H1 (cell line): Measurements from ENCODE around the gene CNIH1. TPM values are rescaled to one million over a fixed set of nuclear protein-coding genes. Genes with fewer than 3 reads are reported as not detected.

Source experiments
- CTCF ChIP-seq, 3 experiments: IDR thresholded peaks; 1 replicate in 2 of 3; 2 replicates in 1 of 3; pipeline versions ENCODE4 v1.5.1 to v1.6.1; 2011; ENCODE audit warnings: low read length in 3 of 3, mild to moderate bottlenecking in 3 of 3, inconsistent platforms in 2 of 3, low read depth in 1 of 3, moderate library complexity in 1 of 3; ENCODE audit not compliant: insufficient read depth in 1 of 3; ENCODE audit errors: control extremely low read depth in 1 of 3
- POU5F1 ChIP-seq: IDR thresholded peaks from 2 replicates; pipeline ENCODE4 v1.6.1; 2011; ENCODE audit warnings: low read depth, mild to moderate bottlenecking, low read length, moderate library complexity
- RAD21 ChIP-seq, 2 experiments: IDR thresholded peaks in 1 of 2; conservative IDR thresholded peaks in 1 of 2; 2 replicates each; pipeline ENCODE4 v1.6.1; 2011; ENCODE audit warnings: low read depth in 2 of 2, low read length in 2 of 2, improper control_type of control experiment in 1 of 2, inconsistent platforms in 1 of 2, mild to moderate bottlenecking in 1 of 2, moderate library complexity in 1 of 2
- polyA plus RNA-seq, 7 experiments: library from polyadenylated mRNA; depleted of rRNA in 3 of 7; stranded (reverse) in 5 of 7; unstranded in 2 of 7; fragments of >200 nt in 5 of 7; fragments of 200-250 nt in 2 of 7; gene quantifications; 1 replicate in 5 of 7; 2 replicates in 1 of 7; 4 replicates in 1 of 7; pipeline versions ENCODE4 v1.2.1 to v1.2.3, GENCODE V29; 2011 to 2013; ENCODE audit warnings: missing spikeins in 2 of 7, mixed read lengths in 2 of 7
- total RNA-seq: library from RNA; stranded (reverse); fragmentation: NEBNext Ultra II Directional; extraction: Animal tissue kit (Norgen Biotek cat#: 25700); gene quantifications from 2 replicates; pipeline ENCODE4 v1.2.1, GENCODE V29; 2021

Gene CNIH1
- total and polyA plus RNA-seq, 2 of the 8 experiments (the other 6 are each of a cell fraction or from before 2014, with no cell fraction given): 119 to 333 TPM

- TF ChIP-seq CTCF (IDR thresholded peaks at IDR 0.05; ENCODE audit: control extremely low read depth in 1 of 3, insufficient read depth in 1 of 3, low read depth in 1 of 3, low read length in 3 of 3) (no peak), RAD21 (IDR thresholded peaks at IDR 0.05 in 1 of 2, conservative IDR thresholded peaks at IDR 0.05 in 1 of 2; ENCODE audit: low read depth in 2 of 2, low read length in 2 of 2) (no peak), POU5F1 (no peak)
These were observed 39.8 kb upstream of the CNIH1 start (continued) for GRCh38 chr14:54480830-54481562.
